Suprapubic skin (tissue), 4 donors: ENCODE measurements around the gene OR5J2. TPM values are rescaled to one million over a fixed set of nuclear protein-coding genes. Genes with fewer than 3 reads are reported as not detected.
"Not testable (repeated sequence)": the region's sequence is repeated elsewhere in the genome, so short reads cannot be mapped to it uniquely, and the experiment has no call there.

Experiments
- DNase-seq, 2 donors: peaks; one replicate each; pipeline ENCODE4 v3.0.0-alpha.2; 2019; ENCODE audit warnings: low spot score in 2 of 2
- H3K27ac ChIP-seq: fragments of 200-600 bp; sonication (generic); one replicate; pipeline ENCODE4 v1.5.1; 2019
- H3K27me3 ChIP-seq: fragments of 200-600 bp; sonication (generic); one replicate; pipeline ENCODE4 v1.5.1; 2019
- H3K36me3 ChIP-seq: fragments of 200-600 bp; sonication (generic); one replicate; pipeline ENCODE4 v1.5.1; 2019
- H3K4me1 ChIP-seq: fragments of 200-600 bp; sonication (generic); one replicate; pipeline ENCODE4 v1.5.1; 2019
- H3K4me3 ChIP-seq: fragments of 200-600 bp; sonication (generic); one replicate; pipeline ENCODE4 v1.5.1; 2019; ENCODE audit warnings: mild to moderate bottlenecking
- H3K9me3 ChIP-seq: fragments of 200-600 bp; sonication (generic); one replicate; pipeline ENCODE4 v1.5.1; 2019
- EP300 ChIP-seq: sonication (generic); formaldehyde crosslinking; IDR thresholded peaks from one replicate; pipeline ENCODE4 v1.6.1; 2017; ENCODE audit warnings: antibody characterized with exemption
- POLR2A ChIP-seq, 2 donors: fragments of 450-650 bp; IDR thresholded peaks; one replicate each; pipeline ENCODE4 v1.6.1; 2017; ENCODE audit warnings: antibody characterized with exemption in 2 of 2, mild to moderate bottlenecking in 2 of 2, moderate library complexity in 2 of 2
- POLR2AphosphoS5 ChIP-seq, 3 donors: sonication (generic); formaldehyde crosslinking; IDR thresholded peaks; one replicate each; pipeline ENCODE4 v1.6.1; 2017; ENCODE audit warnings: antibody characterized with exemption in 3 of 3
- WGBS: methylation state at CpG from one replicate; pipeline ENCODE4 v1.1.5; 2018; 5-methylcytosine and 5-hydroxymethylcytosine counted together
- total RNA-seq, 4 donors: library from RNA; depleted of rRNA; stranded (reverse); fragments of >200 nt; gene quantifications; one replicate each; pipeline ENCODE4 v1.1.0, GENCODE V29; 2016
- TF ChIP-seq, protein P1 (sequence below), 2 donors: fragments of 200-600 bp in 1 of 2; fragments of 450-650 bp in 1 of 2; sonication (generic) in 1 of 2; IDR thresholded peaks; one replicate each; pipeline ENCODE4 v1.5.1; 2016 to 2019; ENCODE audit warnings: antibody characterized with exemption in 2 of 2, mild to moderate bottlenecking in 1 of 2, moderate library complexity in 1 of 2

The OR5J2 gene
- not detected for total RNA-seq

DNA sequence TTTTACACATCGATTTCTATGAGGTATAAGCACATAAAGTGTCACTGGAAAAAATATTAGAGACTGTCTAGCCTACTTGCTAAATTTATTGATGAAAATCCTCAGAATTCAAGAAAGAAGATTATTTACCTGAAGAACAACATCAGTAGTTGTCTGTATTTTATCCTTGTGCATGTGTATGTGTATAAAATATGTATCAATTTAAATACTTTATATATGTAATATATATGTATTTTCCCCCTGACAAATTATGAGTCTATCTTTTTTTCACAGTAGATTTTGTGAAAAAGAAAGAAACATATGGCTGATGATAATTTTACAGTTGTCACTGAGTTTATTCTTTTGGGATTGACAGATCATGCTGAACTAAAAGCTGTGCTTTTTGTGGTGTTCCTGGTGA lies at the start of gene OR5J2:
OR5J2 (plus strand) TSS at position 301 of the 400 bp plus-strand sequence; CDS start at position 301, 0 bp downstream.
- TF ChIP-seq, protein P1, sequence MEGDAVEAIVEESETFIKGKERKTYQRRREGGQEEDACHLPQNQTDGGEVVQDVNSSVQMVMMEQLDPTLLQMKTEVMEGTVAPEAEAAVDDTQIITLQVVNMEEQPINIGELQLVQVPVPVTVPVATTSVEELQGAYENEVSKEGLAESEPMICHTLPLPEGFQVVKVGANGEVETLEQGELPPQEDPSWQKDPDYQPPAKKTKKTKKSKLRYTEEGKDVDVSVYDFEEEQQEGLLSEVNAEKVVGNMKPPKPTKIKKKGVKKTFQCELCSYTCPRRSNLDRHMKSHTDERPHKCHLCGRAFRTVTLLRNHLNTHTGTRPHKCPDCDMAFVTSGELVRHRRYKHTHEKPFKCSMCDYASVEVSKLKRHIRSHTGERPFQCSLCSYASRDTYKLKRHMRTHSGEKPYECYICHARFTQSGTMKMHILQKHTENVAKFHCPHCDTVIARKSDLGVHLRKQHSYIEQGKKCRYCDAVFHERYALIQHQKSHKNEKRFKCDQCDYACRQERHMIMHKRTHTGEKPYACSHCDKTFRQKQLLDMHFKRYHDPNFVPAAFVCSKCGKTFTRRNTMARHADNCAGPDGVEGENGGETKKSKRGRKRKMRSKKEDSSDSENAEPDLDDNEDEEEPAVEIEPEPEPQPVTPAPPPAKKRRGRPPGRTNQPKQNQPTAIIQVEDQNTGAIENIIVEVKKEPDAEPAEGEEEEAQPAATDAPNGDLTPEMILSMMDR (IDR thresholded peaks at IDR 0.05): no peak
- no peak for TF ChIP-seq POLR2A (IDR thresholded peaks at IDR 0.05)
- TF ChIP-seq POLR2AphosphoS5 (IDR thresholded peaks at IDR 0.05): no peak
- no peak for TF ChIP-seq EP300
- no peak within 1 kb of the TSS for H3K27ac ChIP-seq
- DNase-seq: no peak
- H3K27me3 ChIP-seq: no peaks in the 10 kb centered on the region
- H3K9me3 ChIP-seq: no peaks in the 10 kb centered on the region
- no peak within 1 kb of the TSS for H3K4me3 ChIP-seq
- no peaks in the 10 kb centered on the region for H3K4me1 ChIP-seq
- no peaks in the 10 kb centered on the region for H3K36me3 ChIP-seq
- WGBS: 84% methylated on average over 1 of the region's 1 CpG

DNA sequence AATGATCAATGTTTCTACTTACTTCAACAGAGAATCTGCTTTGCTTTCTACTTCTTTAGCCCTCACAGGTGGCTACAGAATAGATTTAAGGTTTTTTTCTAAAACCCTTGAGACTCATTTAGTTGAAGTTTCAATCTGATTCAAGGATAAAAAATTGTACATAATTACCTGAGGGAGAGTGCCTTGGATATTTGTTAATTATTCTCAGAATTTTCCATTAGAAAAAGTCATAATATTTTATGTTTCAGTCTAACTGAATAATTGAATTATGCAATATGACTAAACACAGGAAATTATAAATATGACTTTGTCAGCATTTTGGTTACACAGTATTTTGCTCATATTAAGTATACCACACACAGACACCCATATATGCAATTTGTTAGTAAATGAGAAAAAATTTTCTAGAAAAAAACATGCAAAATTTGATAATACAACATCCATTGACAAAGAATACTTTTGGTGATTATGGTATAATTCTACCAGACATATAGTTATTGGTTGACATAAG lies 36.2 kb upstream of the OR5J2 start, which contains the start of gene OR8J3:
OR8J3 (minus strand) TSS at position 51 of the 511 bp plus-strand sequence. CDS start 2,483 bp downstream, outside the sequence.
- H3K4me1 ChIP-seq: no peaks in the 10 kb centered on the region
- DNase-seq: no peak
- no peaks in the 10 kb centered on the region for H3K27me3 ChIP-seq
- no peak within 1 kb of the TSS for H3K4me3 ChIP-seq
- no peaks in the 10 kb centered on the region for H3K36me3 ChIP-seq
- H3K27ac ChIP-seq: no peak within 1 kb of the TSS
- H3K9me3 ChIP-seq: no peaks in the 10 kb centered on the region
- no peak for TF ChIP-seq POLR2A (IDR thresholded peaks at IDR 0.05)
- no peak for TF ChIP-seq EP300
- TF ChIP-seq, protein P1 (IDR thresholded peaks at IDR 0.05): no peak
- TF ChIP-seq POLR2AphosphoS5 (IDR thresholded peaks at IDR 0.05): no peak

DNA sequence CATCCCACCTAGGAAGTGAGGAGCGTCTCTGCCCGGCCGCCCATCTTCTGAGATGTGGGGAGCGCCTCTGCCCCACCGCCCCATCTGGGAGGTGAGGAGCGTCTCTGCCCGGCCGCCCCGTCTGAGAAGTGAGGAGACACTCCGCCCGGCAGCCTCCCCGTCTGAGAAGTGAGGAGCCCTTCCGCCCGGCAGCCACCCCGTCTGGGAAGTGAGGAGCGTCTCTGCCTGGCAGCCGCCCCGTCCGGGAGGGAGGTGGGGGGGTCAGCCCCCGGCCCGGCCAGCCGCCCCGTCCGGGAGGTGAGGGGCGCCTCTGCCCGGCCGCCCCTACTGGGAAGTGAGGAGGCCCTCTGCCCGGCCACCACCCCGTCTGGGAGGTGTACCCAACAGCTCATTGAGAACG lies 32.7 kb upstream of the OR5J2 start:
- H3K4me3 ChIP-seq, H3K9me3 ChIP-seq, DNase-seq, H3K27me3 ChIP-seq, H3K36me3 ChIP-seq, H3K4me1 ChIP-seq, H3K27ac ChIP-seq: not testable (repeated sequence)
- WGBS: no CpG with 5 or more reads among the region's 30 CpGs

DNA sequence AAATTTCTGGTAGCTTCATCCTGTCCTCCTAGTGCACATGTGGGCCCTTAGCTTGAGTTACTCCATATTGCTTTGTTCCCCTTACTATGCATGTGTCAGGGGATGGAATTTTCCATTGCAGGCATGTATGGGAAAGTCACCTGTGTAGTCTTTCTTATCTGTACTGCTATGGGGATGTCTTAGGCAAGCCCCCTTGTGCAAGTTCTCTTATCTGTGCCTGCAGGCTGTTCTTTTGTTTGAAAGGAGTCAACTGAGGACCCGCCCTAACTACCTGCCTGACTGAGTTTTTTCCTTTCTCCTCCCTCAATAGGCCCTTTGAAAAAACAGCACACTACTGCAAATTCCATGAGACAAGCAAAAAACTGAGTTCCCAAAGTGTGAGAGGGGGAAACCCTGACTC lies 25.0 kb upstream of the OR5J2 start:
- Histone ChIP-seq H3K4me1 (no peaks in the 10 kb centered on the region), H3K9me3 (peaks cover 15% of the 10 kb centered on the region), H3K36me3 (no peaks in the 10 kb centered on the region), H3K27me3 (no peaks in the 10 kb centered on the region), H3K27ac (no peak overlapping the region), H3K4me3 (no peak overlapping the region)
- no peak for DNase-seq
- no peak for TF ChIP-seq EP300
- TF ChIP-seq POLR2A (IDR thresholded peaks at IDR 0.05): no peak
- TF ChIP-seq, protein P1 (IDR thresholded peaks at IDR 0.05): no peak
- TF ChIP-seq POLR2AphosphoS5 (IDR thresholded peaks at IDR 0.05): no peak
- WGBS: 71% methylated on average over 1 of the region's 1 CpG

DNA sequence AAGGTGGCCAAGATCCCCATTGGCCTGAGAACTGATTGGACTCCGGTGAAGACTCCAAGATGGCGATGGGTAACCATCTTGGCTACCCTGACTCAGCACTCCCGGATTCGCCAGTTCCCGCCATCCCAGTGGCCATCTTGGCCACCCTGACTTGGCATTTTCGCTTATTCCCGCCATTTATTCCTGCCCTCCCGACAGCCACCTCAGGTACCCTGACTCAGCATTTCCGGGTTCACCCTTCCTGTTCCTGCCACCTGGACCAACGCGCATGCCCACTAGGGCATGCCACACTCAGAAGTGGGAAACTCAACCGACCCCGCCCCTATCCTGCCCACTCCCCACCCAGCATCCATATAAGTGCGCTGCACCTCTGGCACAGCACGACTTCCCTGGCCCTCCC lies 24.1 kb upstream of the OR5J2 start:
- TF ChIP-seq, protein P1 (IDR thresholded peaks at IDR 0.05): no peak
- no peak for TF ChIP-seq EP300
- TF ChIP-seq POLR2AphosphoS5 (IDR thresholded peaks at IDR 0.05): no peak
- TF ChIP-seq POLR2A (IDR thresholded peaks at IDR 0.05): no peak
- Histone ChIP-seq H3K27me3 (no peaks in the 10 kb centered on the region), H3K27ac (no peak overlapping the region), H3K9me3 (peaks cover 15% of the 10 kb centered on the region), H3K4me1 (no peaks in the 10 kb centered on the region), H3K4me3 (no peak overlapping the region), H3K36me3 (no peaks in the 10 kb centered on the region)
- no peak for DNase-seq
- WGBS: 94% methylated on average over 15 of the region's 15 CpGs

DNA sequence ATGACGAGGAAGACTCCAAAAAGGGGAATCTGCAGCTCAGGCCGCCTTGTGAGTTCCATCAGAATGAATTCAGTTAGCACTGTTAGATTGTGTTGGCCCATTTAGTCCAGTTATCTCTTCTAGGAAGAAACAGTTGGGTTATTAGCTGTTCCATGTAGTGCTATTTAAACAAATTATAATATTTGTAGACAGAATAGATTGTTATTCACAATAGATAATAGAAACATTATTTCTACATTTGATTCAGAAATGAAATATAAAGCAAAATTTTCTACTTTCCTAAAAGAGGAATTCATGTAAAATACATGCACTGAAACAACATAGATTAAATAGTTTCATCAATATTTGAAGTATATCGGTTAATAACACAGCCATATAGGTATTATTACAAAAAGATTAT lies 16.2 kb upstream of the OR5J2 start, which contains the start of gene OR8K5:
OR8K5 (minus strand) TSS at position 101 of the 400 bp plus-strand sequence; CDS start at position 101, 0 bp downstream.
- H3K27ac ChIP-seq: no peak within 1 kb of the TSS
- H3K9me3 ChIP-seq: peaks cover 5% of the 10 kb centered on the region
- DNase-seq: no peak
- no peak for TF ChIP-seq POLR2A (IDR thresholded peaks at IDR 0.05)
- TF ChIP-seq, protein P1 (IDR thresholded peaks at IDR 0.05): no peak
- TF ChIP-seq EP300: no peak
- TF ChIP-seq POLR2AphosphoS5 (IDR thresholded peaks at IDR 0.05): no peak
- WGBS: 76% methylated on average over 3 of the region's 3 CpGs
- H3K4me1 ChIP-seq: no peaks in the 10 kb centered on the region
- no peak within 1 kb of the TSS for H3K4me3 ChIP-seq
- no peaks in the 10 kb centered on the region for H3K36me3 ChIP-seq
- no peaks in the 10 kb centered on the region for H3K27me3 ChIP-seq
